PC-3 (cell line): ENCODE measurements around the gene ICE1. TPM values are rescaled to one million over a fixed set of nuclear protein-coding genes. Genes with fewer than 3 reads are reported as not detected.

ENCODE experiments used
- ATAC-seq: fragments of 200-7000 bp; cut with Tn5 transposase; 2 replicates; pipeline ENCODE4 v1.9.1; 2020; ENCODE audit warnings: mild to moderate bottlenecking, moderate library complexity
- BruUV-seq: library from RNA; stranded (reverse); fragments of 400-500 nt; replicated peaks from 2 replicates; lab custom pipeline; 2021; lab: Mats Ljungman, UMichigan
- CTCF ChIA-PET: fragments of 300-600 bp; sonication (Branson Sonifier 250); formaldehyde crosslinking; loops from one replicate; lab custom pipeline; 2022; ENCODE audit warnings: antibody characterized with exemption; lab: Charles Lee
- POLR2A ChIA-PET: fragments of 300-600 bp; sonication (Branson Sonifier 250); formaldehyde crosslinking; loops from one replicate; lab custom pipeline; 2022; ENCODE audit warnings: antibody characterized with exemption; ENCODE audit not compliant: unreplicated experiment; lab: Charles Lee
- DNase-seq: peaks from one replicate; pipeline ENCODE4 v3.0.0-alpha.2; 2015
- H2AFZ ChIP-seq: fragments of 300-600 bp; sonication (generic); 2 replicates; pipeline ENCODE4 v1.6.0; 2016; ENCODE audit warnings: antibody characterized with exemption, low read length
- H3F3A ChIP-seq: fragments of 300-600 bp; sonication (generic); one replicate; pipeline ENCODE4 v1.6.0; 2017; ENCODE audit warnings: antibody characterized with exemption, low read length, control low read depth, mild to moderate bottlenecking; ENCODE audit not compliant: unreplicated experiment
- H3K27ac ChIP-seq: fragments of 300-600 bp; sonication (generic); 2 replicates; pipeline ENCODE4 v1.5.1; 2016; ENCODE audit warnings: mild to moderate bottlenecking, low read length
- H3K27me3 ChIP-seq: fragments of 300-600 bp; sonication (generic); 2 replicates; pipeline ENCODE4 v1.6.1; 2016; ENCODE audit warnings: low read length, mixed read lengths
- H3K36me3 ChIP-seq: fragments of 300-600 bp; sonication (generic); 2 replicates; pipeline ENCODE4 v1.6.1; 2016; ENCODE audit warnings: low read depth, mixed run types, low read length, mixed read lengths
- H3K4me1 ChIP-seq: fragments of 300-600 bp; sonication (generic); 2 replicates; pipeline ENCODE4 v1.5.1; 2016; ENCODE audit warnings: low read length; ENCODE audit not compliant: insufficient read depth
- H3K4me2 ChIP-seq: fragments of 300-600 bp; sonication (generic); 2 replicates; pipeline ENCODE4 v1.6.0; 2016; ENCODE audit warnings: low read length
- H3K4me3 ChIP-seq: fragments of 300-600 bp; sonication (generic); 2 replicates; pipeline ENCODE4 v1.5.1; 2016; ENCODE audit warnings: mild to moderate bottlenecking, low read length, mixed read lengths
- H3K79me2 ChIP-seq: fragments of 300-600 bp; sonication (generic); 2 replicates; pipeline ENCODE4 v1.6.1; 2017; ENCODE audit warnings: low read length, mixed read lengths
- H3K9ac ChIP-seq: fragments of 300-600 bp; sonication (generic); 2 replicates; pipeline ENCODE4 v1.6.0; 2016; ENCODE audit warnings: mild to moderate bottlenecking, low read length
- H3K9me2 ChIP-seq: fragments of 300-600 bp; sonication (generic); replicated peaks from 2 replicates; pipeline ENCODE4 v1.6.1; 2016; ENCODE audit warnings: mixed run types, low read length, mixed read lengths
- H3K9me3 ChIP-seq: fragments of 300-600 bp; sonication (generic); 2 replicates; pipeline ENCODE4 v1.6.1; 2016; ENCODE audit warnings: low read length, mixed read lengths
- H4K20me1 ChIP-seq: fragments of 300-600 bp; sonication (generic); 2 replicates; pipeline ENCODE4 v1.6.1; 2016; ENCODE audit warnings: low read length, mixed read lengths
- CTCF ChIP-seq: fragments of 300-600 bp; sonication (generic); conservative IDR thresholded peaks from 2 replicates; pipeline ENCODE4 v1.5.1; 2017; ENCODE audit warnings: antibody characterized with exemption, low read depth, mild to moderate bottlenecking, low read length
- EZH2 ChIP-seq: fragments of 300-600 bp; sonication (generic); IDR thresholded peaks from one replicate; pipeline ENCODE4 v1.6.1; 2017; ENCODE audit warnings: antibody characterized with exemption, mild to moderate bottlenecking, low read length; ENCODE audit not compliant: unreplicated experiment
- EZH2phosphoT487 ChIP-seq: fragments of 300-600 bp; sonication (generic); IDR thresholded peaks from 2 replicates; pipeline ENCODE4 v1.6.1; 2018; ENCODE audit warnings: mild to moderate bottlenecking, antibody characterized with exemption, low read length, borderline replicate concordance
- intact Hi-C: fragments of 100-400 bp; cut with micrococcal nuclease; formaldehyde crosslinking; loops from 2 replicates; pipeline ENCODE4 v1.9.0; 2023
- total RNA-seq: library from RNA; depleted of rRNA; stranded (reverse); fragments of >200 nt; gene quantifications from 2 replicates; pipeline ENCODE4 v1.2.3, GENCODE V29; 2014

Gene ICE1
- total RNA-seq, 1 experiment from 2014 or later = 21.9 TPM

GRCh38 chr5:5430136-5430535, 7.7 kb downstream of the ICE1 start:
- Histone ChIP-seq H3K4me1 (peaks cover 11% of the 10 kb centered on the region), H3K9ac (no peak overlapping the region), H3F3A (no peaks in the 10 kb centered on the region), H3K4me2 (no peak overlapping the region), H3K4me3 (no peak overlapping the region), H3K9me3 (no peaks in the 10 kb centered on the region), H3K36me3 (no peaks in the 10 kb centered on the region; the same call in 1 of the 2 replicates), H3K27me3 (no peaks in the 10 kb centered on the region), H4K20me1 (peaks cover 46% of the 10 kb centered on the region), H3K9me2 (no peaks in the 10 kb centered on the region), H3K27ac (no peak overlapping the region), H3K79me2 (peaks cover 100% of the 10 kb centered on the region), H2AFZ (no peak overlapping the region)
- CTCF ChIA-PET = no interaction called here
- no peak for TF ChIP-seq EZH2
- TF ChIP-seq EZH2phosphoT487 = no peak
- no peak for TF ChIP-seq CTCF
- ATAC-seq (no peak), DNase-seq (no peak)
- no TSS peak for BruUV-seq
- POLR2A ChIA-PET = no interaction called here
- intact Hi-C loops = no loop called here

- ChIA-PET POLR2A (no interaction called here), CTCF (no interaction called here)
- Histone ChIP-seq H2AFZ (no peak overlapping the region), H3K27ac (no peak overlapping the region), H3K36me3 (no peaks in the 10 kb centered on the region; the same call in 1 of the 2 replicates), H4K20me1 (peaks cover 35% of the 10 kb centered on the region), H3K9me2 (no peaks in the 10 kb centered on the region), H3K27me3 (no peaks in the 10 kb centered on the region), H3K4me2 (0 out of 2 replicates have a peak overlapping the region, but pooled peaks have one; percentile 8), H3K79me2 (peaks cover 94% of the 10 kb centered on the region), H3F3A (no peaks in the 10 kb centered on the region), H3K4me1 (peaks cover 11% of the 10 kb centered on the region), H3K4me3 (no peak overlapping the region), H3K9me3 (no peaks in the 10 kb centered on the region), H3K9ac (no peak overlapping the region)
- no peak for TF ChIP-seq CTCF
- TF ChIP-seq EZH2phosphoT487 = no peak
- TF ChIP-seq EZH2 = no peak
- no TSS peak for BruUV-seq
- intact Hi-C loops = no loop called here
- ATAC-seq (peak; percentile 92), DNase-seq (peak; percentile 47)
Observed at GRCh38 chr5:5432020-5432707, 9.7 kb downstream of the ICE1 start.

GRCh38 chr5:5436203-5436760, 13.8 kb downstream of the ICE1 start:
- TF ChIP-seq CTCF = no peak
- no peak for TF ChIP-seq EZH2phosphoT487
- TF ChIP-seq EZH2 = no peak
- Histone ChIP-seq H3K9me3 (no peaks in the 10 kb centered on the region), H3F3A (no peaks in the 10 kb centered on the region), H3K9me2 (no peaks in the 10 kb centered on the region), H3K4me3 (no peak overlapping the region), H3K4me2 (no peak overlapping the region), H3K79me2 (peaks cover 59% of the 10 kb centered on the region), H3K36me3 (peaks cover 14% of the 10 kb centered on the region), H3K9ac (no peak overlapping the region), H4K20me1 (peaks cover 15% of the 10 kb centered on the region), H3K4me1 (peaks cover 11% of the 10 kb centered on the region), H3K27me3 (no peaks in the 10 kb centered on the region), H3K27ac (no peak overlapping the region), H2AFZ (no peak overlapping the region)
- ATAC-seq (no peak), DNase-seq (no peak)
- no TSS peak for BruUV-seq
- POLR2A ChIA-PET = no interaction called here
- intact Hi-C loops = no loop called here
- CTCF ChIA-PET = no interaction called here
